Colonic mucosa (tissue), 4 donors: ENCODE data around the gene COL27A1. TPM values are rescaled to one million over a fixed set of nuclear protein-coding genes. Genes with fewer than 3 reads are reported as not detected.

Experiments
- DNase-seq: peaks from one replicate; pipeline ENCODE4 v3.0.0-alpha.2; 2020
- H3K27ac ChIP-seq: fragments of 200-600 bp; one replicate; pipeline ENCODE4 v1.8.0; 2021
- H3K27me3 ChIP-seq: fragments of 200-600 bp; one replicate; pipeline ENCODE4 v1.8.0; 2021
- H3K36me3 ChIP-seq: fragments of 200-600 bp; one replicate; pipeline ENCODE4 v1.8.0; 2021
- H3K4me1 ChIP-seq: fragments of 200-600 bp; one replicate; pipeline ENCODE4 v1.8.0; 2021; ENCODE audit warnings: mild to moderate bottlenecking
- H3K4me3 ChIP-seq: fragments of 200-600 bp; one replicate; pipeline ENCODE4 v1.8.0; 2021
- H3K9ac ChIP-seq, 2 donors: one replicate each; pipeline ENCODE4 v1.7.0; 2013; ENCODE audit warnings: control low read depth in 2 of 2, low read depth in 2 of 2, low read length in 2 of 2
- H3K9me3 ChIP-seq: fragments of 200-600 bp; one replicate; pipeline ENCODE4 v1.8.0; 2021
- intact Hi-C: fragments of 100-400 bp; cut with DNase I; formaldehyde crosslinking; loops from one replicate; pipeline ENCODE4 v1.14.1; 2022
- total RNA-seq, 2 donors: library from RNA; stranded (reverse); fragmentation: NEBNext Ultra II Directional in 1 of 2; extraction: Animal tissue kit (Norgen Biotek cat#: 25700) in 1 of 2; gene quantifications; one replicate each; pipeline ENCODE4 v1.2.1, GENCODE V29; 2021
- TF ChIP-seq, protein P1 (sequence below): fragments of 200-600 bp; IDR thresholded peaks from one replicate; pipeline ENCODE4 v1.8.0; 2022; ENCODE audit warnings: antibody characterized with exemption, mild to moderate bottlenecking
- donor health status: healthy.
- donor health status: DM: no; HTN: no; CAD: no.
- donor health status: DM: no; HTN: no; CAD: no.

The COL27A1 gene
- total RNA-seq, 2 donors from 2014 or later, result 2.9 to 4.2 TPM

DNA sequence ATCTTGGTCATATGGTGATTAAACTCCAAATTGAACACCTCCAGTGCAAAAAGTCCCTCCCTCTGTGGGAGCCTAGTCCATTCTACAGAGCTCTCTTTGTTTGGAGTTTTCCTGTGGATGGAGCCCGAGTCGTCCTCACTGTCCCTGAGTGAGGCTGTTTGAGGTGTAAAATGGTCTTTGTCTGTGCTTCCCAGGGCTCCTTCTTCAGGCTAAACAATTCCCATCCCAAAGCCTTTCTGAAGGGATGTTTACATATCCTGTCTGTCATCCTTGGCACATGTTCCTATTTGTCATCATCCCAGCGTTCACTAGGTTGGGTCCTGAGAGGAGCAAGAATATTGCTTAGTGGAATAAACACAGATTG lies 68.9 kb downstream of the COL27A1 start:
- no peaks in the 10 kb centered on the region for H3K36me3 ChIP-seq
- no peak for DNase-seq
- H3K27me3 ChIP-seq, result no peaks in the 10 kb centered on the region
- no peaks in the 10 kb centered on the region for H3K9me3 ChIP-seq
- H3K4me1 ChIP-seq, result no peaks in the 10 kb centered on the region
- TF ChIP-seq, protein P1, sequence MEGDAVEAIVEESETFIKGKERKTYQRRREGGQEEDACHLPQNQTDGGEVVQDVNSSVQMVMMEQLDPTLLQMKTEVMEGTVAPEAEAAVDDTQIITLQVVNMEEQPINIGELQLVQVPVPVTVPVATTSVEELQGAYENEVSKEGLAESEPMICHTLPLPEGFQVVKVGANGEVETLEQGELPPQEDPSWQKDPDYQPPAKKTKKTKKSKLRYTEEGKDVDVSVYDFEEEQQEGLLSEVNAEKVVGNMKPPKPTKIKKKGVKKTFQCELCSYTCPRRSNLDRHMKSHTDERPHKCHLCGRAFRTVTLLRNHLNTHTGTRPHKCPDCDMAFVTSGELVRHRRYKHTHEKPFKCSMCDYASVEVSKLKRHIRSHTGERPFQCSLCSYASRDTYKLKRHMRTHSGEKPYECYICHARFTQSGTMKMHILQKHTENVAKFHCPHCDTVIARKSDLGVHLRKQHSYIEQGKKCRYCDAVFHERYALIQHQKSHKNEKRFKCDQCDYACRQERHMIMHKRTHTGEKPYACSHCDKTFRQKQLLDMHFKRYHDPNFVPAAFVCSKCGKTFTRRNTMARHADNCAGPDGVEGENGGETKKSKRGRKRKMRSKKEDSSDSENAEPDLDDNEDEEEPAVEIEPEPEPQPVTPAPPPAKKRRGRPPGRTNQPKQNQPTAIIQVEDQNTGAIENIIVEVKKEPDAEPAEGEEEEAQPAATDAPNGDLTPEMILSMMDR, result no peak
- no peak overlapping the region for H3K27ac ChIP-seq
- intact Hi-C loops, result no loop called here
- H3K9ac ChIP-seq, result no peak overlapping the region
- H3K4me3 ChIP-seq, result no peak overlapping the region

DNA sequence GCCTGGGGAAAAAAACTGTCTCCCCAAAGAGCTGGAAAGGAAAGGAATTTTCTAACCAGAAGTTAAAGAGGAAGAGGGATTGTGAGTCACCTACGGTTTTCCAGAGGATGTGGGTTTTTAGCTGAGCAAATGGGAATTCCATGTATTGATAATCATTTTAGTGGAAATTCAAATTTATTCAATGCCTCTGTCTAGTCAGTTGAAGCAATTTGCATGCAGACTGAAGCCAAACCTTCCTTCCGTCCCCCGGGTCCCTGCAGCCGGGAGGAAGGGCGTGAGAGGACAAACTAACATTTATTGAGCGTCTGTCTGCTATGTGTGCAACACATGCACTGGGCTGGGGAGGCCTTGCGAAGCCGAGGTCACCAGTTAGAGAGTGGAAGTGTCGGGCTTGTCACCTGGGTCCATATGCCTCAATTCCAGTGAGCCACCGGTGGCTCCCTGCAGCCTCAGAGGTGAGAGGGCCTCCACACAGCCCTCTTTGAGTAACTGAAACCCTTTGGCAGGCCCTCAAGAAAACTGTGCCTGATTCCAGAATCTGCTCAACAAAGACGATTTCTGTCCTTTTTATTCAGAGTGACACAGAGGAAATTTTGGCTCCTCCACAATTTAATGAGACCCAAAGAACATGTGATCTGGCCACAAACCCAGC lies 70.3 kb downstream of the COL27A1 start:
- no peaks in the 10 kb centered on the region for H3K36me3 ChIP-seq
- TF ChIP-seq, protein P1, result no peak
- no peaks in the 10 kb centered on the region for H3K9me3 ChIP-seq
- no peak overlapping the region for H3K27ac ChIP-seq
- H3K4me1 ChIP-seq, result no peaks in the 10 kb centered on the region
- no peak overlapping the region for H3K9ac ChIP-seq
- no peak overlapping the region for H3K4me3 ChIP-seq
- intact Hi-C loops, result no loop called here
- H3K27me3 ChIP-seq, result no peaks in the 10 kb centered on the region
- no peak for DNase-seq

DNA sequence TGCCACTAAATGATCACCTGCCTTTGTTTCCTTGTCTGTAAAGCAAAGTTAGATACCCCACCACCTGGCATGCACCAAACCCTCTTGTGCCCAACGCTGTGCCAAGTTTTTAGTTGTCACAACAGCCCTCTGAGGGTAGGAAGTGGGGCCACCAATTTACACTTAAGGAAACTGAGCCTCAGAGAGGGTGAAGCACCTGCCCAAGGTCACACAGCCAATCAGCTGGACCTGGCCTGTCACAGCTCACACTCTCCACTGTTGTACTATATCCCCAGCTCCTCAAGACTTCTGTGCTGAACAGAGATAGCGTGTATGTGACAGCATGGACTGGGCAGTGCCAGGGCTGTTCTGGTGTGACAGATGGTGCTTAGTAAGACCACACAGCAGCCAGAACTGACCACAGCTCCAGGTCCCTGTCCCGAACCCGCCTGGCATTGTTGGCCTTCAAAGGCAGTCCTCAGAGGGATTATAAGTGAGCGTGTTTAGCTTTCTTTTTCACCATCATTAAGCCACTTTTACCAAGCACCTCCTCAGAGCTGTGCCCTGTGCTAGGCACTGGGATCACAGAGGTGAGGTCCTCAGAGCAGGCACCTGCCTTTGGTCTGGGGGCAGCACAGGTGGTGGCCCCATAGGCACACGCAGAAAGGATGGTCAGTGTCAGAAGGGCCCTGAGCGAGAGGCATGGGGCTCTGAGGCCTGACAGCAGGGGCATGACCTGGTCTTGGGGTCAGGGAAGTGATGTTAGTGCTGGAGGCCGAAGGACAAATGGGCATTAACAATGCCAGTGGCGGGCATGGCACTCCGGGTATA lies 71.1 kb downstream of the COL27A1 start:
- no peaks in the 10 kb centered on the region for H3K36me3 ChIP-seq
- no peak overlapping the region for H3K9ac ChIP-seq
- DNase-seq, result no peak
- no peak overlapping the region for H3K4me3 ChIP-seq
- H3K27me3 ChIP-seq, result no peaks in the 10 kb centered on the region
- no peak overlapping the region for H3K27ac ChIP-seq
- intact Hi-C loops, result no loop called here
- no peaks in the 10 kb centered on the region for H3K9me3 ChIP-seq
- no peaks in the 10 kb centered on the region for H3K4me1 ChIP-seq
- TF ChIP-seq, protein P1, result no peak

DNA sequence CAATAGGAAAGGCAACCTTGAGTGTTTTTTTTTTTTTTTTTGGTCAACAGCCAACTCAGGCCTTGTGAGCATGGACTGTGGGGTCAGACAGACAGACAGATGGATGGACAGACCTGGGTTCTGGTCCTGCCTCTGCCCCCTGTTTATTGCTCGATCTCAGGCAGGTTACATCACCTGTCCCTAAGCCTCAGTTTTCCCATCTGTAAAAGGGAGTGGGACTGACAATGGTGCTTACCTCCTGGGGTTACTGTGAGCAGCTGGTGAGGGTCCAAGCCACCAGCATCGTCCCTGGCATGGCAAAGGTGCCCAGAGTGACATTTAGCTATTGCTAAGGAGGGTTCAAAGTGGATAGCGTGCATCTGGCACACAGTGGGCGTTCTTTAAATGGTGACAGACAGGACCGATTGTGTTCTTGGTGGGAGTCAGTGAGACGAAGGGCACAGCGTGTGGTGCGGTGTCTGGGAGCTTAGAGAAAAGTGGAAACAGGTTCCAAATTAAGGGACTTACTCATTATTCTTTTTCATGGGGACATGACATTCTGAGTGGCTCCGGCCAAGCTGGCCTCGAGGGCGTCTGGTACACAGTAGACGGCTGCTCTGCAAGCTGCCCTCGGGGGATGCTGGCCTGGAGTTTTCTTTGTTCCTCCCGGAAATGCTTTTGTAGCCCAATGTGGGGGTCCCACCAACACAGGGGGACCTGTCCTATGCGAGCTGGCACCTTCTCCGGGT lies 72.1 kb downstream of the COL27A1 start:
- Histone ChIP-seq H3K9me3 (no peaks in the 10 kb centered on the region), H3K36me3 (no peaks in the 10 kb centered on the region), H3K9ac (no peak overlapping the region), H3K4me1 (no peaks in the 10 kb centered on the region), H3K27ac (no peak overlapping the region), H3K4me3 (no peak overlapping the region), H3K27me3 (no peaks in the 10 kb centered on the region)
- TF ChIP-seq, protein P1, result no peak
- intact Hi-C loops, result no loop called here
- no peak for DNase-seq

GRCh38 chr9:114228016-114228808 lies 72.9 kb downstream of the COL27A1 start:
- no peaks in the 10 kb centered on the region for H3K36me3 ChIP-seq
- DNase-seq, result no peak
- intact Hi-C loops, result no loop called here
- H3K4me3 ChIP-seq, result no peak overlapping the region
- no peaks in the 10 kb centered on the region for H3K4me1 ChIP-seq
- no peaks in the 10 kb centered on the region for H3K9me3 ChIP-seq
- no peak overlapping the region for H3K9ac ChIP-seq
- no peaks in the 10 kb centered on the region for H3K27me3 ChIP-seq
- H3K27ac ChIP-seq, result no peak overlapping the region
- TF ChIP-seq, protein P1, result no peak
